HepG2 (cell line): Measurements from ENCODE around the gene ENDOU. TPM values are rescaled to one million over a fixed set of nuclear protein-coding genes. Genes with fewer than 3 reads are reported as not detected.
A peak's percentile ranks its signal among the peaks of the same experiment; 100 is the strongest.

ENCODE experiments used
- CSRNP2 ChIP-seq: sonication (generic); formaldehyde crosslinking; conservative IDR thresholded peaks from 2 replicates; pipeline ENCODE4 v1.8.0; 2022; ENCODE audit warnings: low read depth, missing genetic modification reagents
- HIVEP1 ChIP-seq: sonication (generic); formaldehyde crosslinking; IDR thresholded peaks from 2 replicates; pipeline ENCODE4 v1.4.0; 2020; ENCODE audit warnings: mild to moderate bottlenecking, missing genetic modification reagents
- HNRNPLL ChIP-seq: fragments of 200-400 bp; formaldehyde crosslinking; IDR thresholded peaks from 2 replicates; pipeline ENCODE4 v1.6.1; 2017; ENCODE audit warnings: mild to moderate bottlenecking, low read depth, low read length; ENCODE audit not compliant: poor library complexity, severe bottlenecking
- KLF12 ChIP-seq: sonication (generic); formaldehyde crosslinking; IDR thresholded peaks from 2 replicates; pipeline ENCODE4 v1.4.0; 2020; ENCODE audit warnings: missing genetic modification reagents, borderline replicate concordance
- MED8 ChIP-seq: sonication (generic); formaldehyde crosslinking; IDR thresholded peaks from 2 replicates; pipeline ENCODE4 v1.8.1; 2023; ENCODE audit warnings: mild to moderate bottlenecking, missing genetic modification reagents; ENCODE audit not compliant: insufficient replicate concordance
- MIXL1 ChIP-seq: IDR thresholded peaks from 2 replicates; pipeline ENCODE4 v1.6.1; 2016
- NFE2 ChIP-seq: sonication (generic); formaldehyde crosslinking; IDR thresholded peaks from 2 replicates; pipeline ENCODE4 v1.4.0; 2020; ENCODE audit warnings: missing genetic modification reagents
- NFYB ChIP-seq: sonication (generic); formaldehyde crosslinking; IDR thresholded peaks from 2 replicates; pipeline ENCODE4 v1.4.0; 2020; ENCODE audit warnings: missing genetic modification reagents
- PRPF4 ChIP-seq: fragments of 200-400 bp; formaldehyde crosslinking; IDR thresholded peaks from 2 replicates; pipeline ENCODE4 v1.6.1; 2016; ENCODE audit warnings: low read length, low read depth; ENCODE audit not compliant: poor library complexity, severe bottlenecking
- SP140L ChIP-seq: sonication (generic); formaldehyde crosslinking; IDR thresholded peaks from 2 replicates; pipeline ENCODE4 v1.4.0; 2020; ENCODE audit warnings: missing genetic modification reagents, borderline replicate concordance
- SRY ChIP-seq: sonication (generic); formaldehyde crosslinking; IDR thresholded peaks from 2 replicates; pipeline ENCODE4 v1.8.0; 2022; ENCODE audit warnings: mild to moderate bottlenecking, missing genetic modification reagents
- STAG1 ChIP-seq: sonication (generic); formaldehyde crosslinking; IDR thresholded peaks from 2 replicates; pipeline ENCODE4 v1.4.0; 2020; ENCODE audit warnings: missing genetic modification reagents
- TBX2 ChIP-seq: sonication (generic); formaldehyde crosslinking; IDR thresholded peaks from 2 replicates; pipeline ENCODE4 v1.5.0; 2020; ENCODE audit warnings: missing genetic modification reagents, mild to moderate bottlenecking, borderline replicate concordance
- TCF12 ChIP-seq, 2 experiments: fragments of 450-650 bp in 1 of 2; sonication (generic) in 1 of 2; formaldehyde crosslinking in 1 of 2; IDR thresholded peaks; 2 replicates each; pipeline versions ENCODE4 v1.6.1 to v1.8.0; 2017 to 2022; ENCODE audit warnings: antibody characterized with exemption in 1 of 2, mild to moderate bottlenecking in 1 of 2, missing genetic modification reagents in 1 of 2, moderate library complexity in 1 of 2
- YEATS4 ChIP-seq: sonication (generic); formaldehyde crosslinking; IDR thresholded peaks from 2 replicates; pipeline ENCODE4 v1.4.0; 2020; ENCODE audit warnings: missing genetic modification reagents, borderline replicate concordance
- ZNF17 ChIP-seq: sonication (generic); formaldehyde crosslinking; IDR thresholded peaks from 2 replicates; pipeline ENCODE4 v1.5.0; 2020; ENCODE audit warnings: mild to moderate bottlenecking, missing genetic modification reagents
- ZNF205 ChIP-seq: IDR thresholded peaks from 2 replicates; pipeline ENCODE4 v1.6.1; 2018; ENCODE audit warnings: missing biosample characterization, missing genetic modification reagents
- ZNF33A ChIP-seq: sonication (generic); formaldehyde crosslinking; IDR thresholded peaks from 2 replicates; pipeline ENCODE4 v1.5.1; 2020; ENCODE audit warnings: missing genetic modification reagents, mild to moderate bottlenecking, moderate library complexity, borderline replicate concordance
- ZNF34 ChIP-seq: sonication (generic); formaldehyde crosslinking; IDR thresholded peaks from 2 replicates; pipeline ENCODE4 v1.4.0; 2020; ENCODE audit warnings: mild to moderate bottlenecking, missing genetic modification reagents, borderline replicate concordance
- ZNF749 ChIP-seq: sonication (generic); formaldehyde crosslinking; IDR thresholded peaks from 2 replicates; pipeline ENCODE4 v1.8.0; 2022; ENCODE audit warnings: mild to moderate bottlenecking, missing genetic modification reagents, moderate library complexity, borderline replicate concordance
- ZNF776 ChIP-seq: sonication (generic); formaldehyde crosslinking; IDR thresholded peaks from 2 replicates; pipeline ENCODE4 v1.4.0; 2020; ENCODE audit warnings: mild to moderate bottlenecking, missing genetic modification reagents
- ZNF816 ChIP-seq: sonication (generic); formaldehyde crosslinking; IDR thresholded peaks from 2 replicates; pipeline ENCODE4 v1.8.0; 2022; ENCODE audit warnings: missing genetic modification reagents, mild to moderate bottlenecking, borderline replicate concordance
- polyA plus RNA-seq, 8 experiments: library from polyadenylated mRNA; depleted of rRNA in 3 of 8; stranded (reverse) in 7 of 8; unstranded in 1 of 8; fragments of >200 nt; fragmentation: Illumina TruSeq in 4 of 8; extraction: Trizol in 4 of 8; gene quantifications; 2 replicates each; pipeline versions ENCODE4 v1.2.1 to v1.2.3, GENCODE V29; 2011 to 2016; ENCODE audit warnings: low read depth in 4 of 8, missing spikeins in 1 of 8, mixed read lengths in 1 of 8; ENCODE audit not compliant: insufficient read depth in 1 of 8
- total RNA-seq, 5 experiments: library from RNA; depleted of rRNA; stranded (reverse); fragments of >200 nt; fragmentation: Illumina TruSeq; extraction: Trizol; gene quantifications; 2 replicates each; pipeline ENCODE4 v1.2.3, GENCODE V29; 2016; ENCODE audit warnings: low read depth in 1 of 5
- TF ChIP-seq, protein P1 (sequence below): sonication (generic); formaldehyde crosslinking; IDR thresholded peaks from 2 replicates; pipeline ENCODE4 v1.9.0; 2022; ENCODE audit warnings: missing genetic modification reagents, mild to moderate bottlenecking, borderline replicate concordance
- TF ChIP-seq, protein P2 (sequence below): IDR thresholded peaks from 2 replicates; pipeline ENCODE4 v1.6.1; 2018; ENCODE audit warnings: missing genetic modification reagents

ENDOU gene
- total and polyA plus RNA-seq, 2 of the 13 experiments (the other 11 are each of a cell fraction or from before 2014, with no cell fraction given): not detected

- TF ChIP-seq ZNF205 (CRISPR knock-in tag) (no peak), ZNF34 (no peak), KLF12 (CRISPR knock-in tag) (no peak), TCF12 (IDR thresholded peaks at IDR 0.05) (no peak), TCF12 (CRISPR knock-in tag; IDR thresholded peaks at IDR 0.05) (no peak), MED8 (CRISPR knock-in tag) (no peak), TBX2 (CRISPR knock-in tag) (peak; percentile 37; the same call in 1 of the 2 replicates), SP140L (CRISPR knock-in tag) (no peak), ZNF33A (CRISPR knock-in tag) (no peak), ZNF776 (CRISPR knock-in tag) (no peak), STAG1 (no peak), PRPF4 (no peak), HIVEP1 (peak; percentile 61; the same call in 1 of the 2 replicates), ZNF749 (CRISPR knock-in tag) (no peak), CSRNP2 (no peak), HNRNPLL (peak; percentile 57), SRY (CRISPR knock-in tag) (no peak), MIXL1 (no peak), YEATS4 (CRISPR knock-in tag) (peak; percentile 27; the same call in 1 of the 2 replicates), ZNF17 (no peak), NFE2 (CRISPR knock-in tag) (no peak), ZNF816 (CRISPR knock-in tag) (no peak), NFYB (CRISPR knock-in tag) (no peak)
- TF ChIP-seq, protein P1, sequence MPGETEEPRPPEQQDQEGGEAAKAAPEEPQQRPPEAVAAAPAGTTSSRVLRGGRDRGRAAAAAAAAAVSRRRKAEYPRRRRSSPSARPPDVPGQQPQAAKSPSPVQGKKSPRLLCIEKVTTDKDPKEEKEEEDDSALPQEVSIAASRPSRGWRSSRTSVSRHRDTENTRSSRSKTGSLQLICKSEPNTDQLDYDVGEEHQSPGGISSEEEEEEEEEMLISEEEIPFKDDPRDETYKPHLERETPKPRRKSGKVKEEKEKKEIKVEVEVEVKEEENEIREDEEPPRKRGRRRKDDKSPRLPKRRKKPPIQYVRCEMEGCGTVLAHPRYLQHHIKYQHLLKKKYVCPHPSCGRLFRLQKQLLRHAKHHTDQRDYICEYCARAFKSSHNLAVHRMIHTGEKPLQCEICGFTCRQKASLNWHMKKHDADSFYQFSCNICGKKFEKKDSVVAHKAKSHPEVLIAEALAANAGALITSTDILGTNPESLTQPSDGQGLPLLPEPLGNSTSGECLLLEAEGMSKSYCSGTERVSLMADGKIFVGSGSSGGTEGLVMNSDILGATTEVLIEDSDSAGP (CRISPR knock-in tag): peak; percentile 36; the same call in 1 of the 2 replicates
- TF ChIP-seq, protein P2, sequence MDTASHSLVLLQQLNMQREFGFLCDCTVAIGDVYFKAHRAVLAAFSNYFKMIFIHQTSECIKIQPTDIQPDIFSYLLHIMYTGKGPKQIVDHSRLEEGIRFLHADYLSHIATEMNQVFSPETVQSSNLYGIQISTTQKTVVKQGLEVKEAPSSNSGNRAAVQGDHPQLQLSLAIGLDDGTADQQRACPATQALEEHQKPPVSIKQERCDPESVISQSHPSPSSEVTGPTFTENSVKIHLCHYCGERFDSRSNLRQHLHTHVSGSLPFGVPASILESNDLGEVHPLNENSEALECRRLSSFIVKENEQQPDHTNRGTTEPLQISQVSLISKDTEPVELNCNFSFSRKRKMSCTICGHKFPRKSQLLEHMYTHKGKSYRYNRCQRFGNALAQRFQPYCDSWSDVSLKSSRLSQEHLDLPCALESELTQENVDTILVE (CRISPR knock-in tag): no peak
Observed at GRCh38 chr12:47758834-47759690, 33.8 kb upstream of the ENDOU start, which contains the start of gene RAPGEF3 (continued).
